GM23338 (cell line): ENCODE measurements around the gene SLC16A2.

Source experiments
- CTCF ChIP-seq, 2 experiments: fragments of 200-600 bp in 1 of 2; sonication (generic) in 1 of 2; conservative IDR thresholded peaks; 2 replicates each; pipeline versions ENCODE4 v1.5.1 to v1.6.1; 2016 to 2017; ENCODE audit warnings: antibody characterized with exemption in 2 of 2, low read depth in 2 of 2, mild to moderate bottlenecking in 2 of 2, moderate library complexity in 1 of 2
- EZH2 ChIP-seq: fragments of 200-600 bp; sonication (generic); IDR thresholded peaks from one replicate; pipeline ENCODE4 v1.8.0; 2017; ENCODE audit warnings: antibody characterized with exemption, mild to moderate bottlenecking, low read depth; ENCODE audit not compliant: unreplicated experiment
- EZH2phosphoT487 ChIP-seq: fragments of 200-600 bp; sonication (generic); IDR thresholded peaks from one replicate; pipeline ENCODE4 v1.8.1; 2018; ENCODE audit warnings: antibody characterized with exemption; ENCODE audit not compliant: unreplicated experiment
- JUNB ChIP-seq: IDR thresholded peaks from one replicate; pipeline ENCODE4 v1.6.1; 2016; ENCODE audit warnings: antibody characterized with exemption; ENCODE audit not compliant: unreplicated experiment
- NANOG ChIP-seq: IDR thresholded peaks from 2 replicates; pipeline ENCODE4 v1.6.1; 2016; ENCODE audit warnings: antibody characterized with exemption, borderline replicate concordance
- POLR2AphosphoS5 ChIP-seq: IDR thresholded peaks from 2 replicates; pipeline ENCODE4 v1.6.1; 2016; ENCODE audit warnings: antibody characterized with exemption, low read depth
- REST ChIP-seq: IDR thresholded peaks from one replicate; pipeline ENCODE4 v1.6.1; 2018; ENCODE audit warnings: antibody characterized with exemption; ENCODE audit not compliant: unreplicated experiment

GRCh38 chrX:74449322-74449936 is 28.1 kb downstream of the SLC16A2 start:
- no peak for TF ChIP-seq CTCF (conservative IDR thresholded peaks at IDR 0.05; ENCODE audit: low read depth in 2 of 2)
- no peak for TF ChIP-seq EZH2
- TF ChIP-seq EZH2phosphoT487 = no peak
- no peak for TF ChIP-seq JUNB
- no peak for TF ChIP-seq POLR2AphosphoS5
- TF ChIP-seq REST = no peak
- TF ChIP-seq NANOG = no peak
